Pancreas (tissue), 10 donors: ENCODE results near the gene FARP2. TPM values are rescaled to one million over a fixed set of nuclear protein-coding genes. Genes with fewer than 3 reads are reported as not detected.
"Not testable (repeated sequence)": the region's sequence is repeated elsewhere in the genome, so short reads cannot be mapped to it uniquely, and the experiment has no call there.

Experiments
- ATAC-seq, 4 donors: fragments of 200-7000 bp; cut with Tn5 transposase; one replicate each; pipeline versions ENCODE4 v1.8.0 to v1.9.1; 2020; ENCODE audit warnings: mild to moderate bottlenecking in 4 of 4, moderate library complexity in 4 of 4
- DNase-seq, 6 donors: peaks; one replicate each; pipeline ENCODE4 v3.0.0-alpha.2; 2020
- FAIRE-seq: peaks from 2 replicates; lab custom pipeline; 2012; peaks lifted over from hg19 to GRCh38; lab: Jason Lieb, UNC
- H3K27ac ChIP-seq, 4 donors: fragments of 200-600 bp; sonication (generic); 1 replicate in 3 of 4; 2 replicates in 1 of 4; pipeline versions ENCODE4 v1.5.0 to v1.8.0; 2020
- H3K27me3 ChIP-seq, 4 donors: fragments of 200-600 bp; one replicate each; pipeline ENCODE4 v1.8.0; 2021
- H3K36me3 ChIP-seq, 3 donors: fragments of 200-600 bp; sonication (generic) in 1 of 3; one replicate each; pipeline versions ENCODE4 v1.5.0 to v1.8.0; 2020 to 2021
- H3K4me1 ChIP-seq, 3 donors: fragments of 200-600 bp; one replicate each; pipeline ENCODE4 v1.8.0; 2021
- H3K4me3 ChIP-seq, 4 donors: fragments of 200-600 bp; sonication (generic) in 2 of 4; one replicate each; pipeline versions ENCODE4 v1.5.0 to v1.8.0; 2020 to 2021
- H3K9me3 ChIP-seq, 4 donors: fragments of 200-600 bp; one replicate each; pipeline ENCODE4 v1.8.0; 2021
- WGBS, 2 donors: extraction: QIAGEN DNeasy Blood & Tissue Kit; methylation state at CpG; one replicate each; pipeline ENCODE4 v1.1.7; 2013; 5-methylcytosine and 5-hydroxymethylcytosine counted together
- intact Hi-C, 3 donors: fragments of 100-400 bp; cut with DNase I; formaldehyde crosslinking; loops; one replicate each; pipeline versions ENCODE4 v1.11.1 to v1.14.2; 2022
- polyA plus RNA-seq, 2 donors: library from polyadenylated mRNA; stranded (reverse); fragments of 200-250 nt; gene quantifications; one replicate each; pipeline ENCODE4 v1.2.3, GENCODE V29; 2013
- total RNA-seq, 6 donors: library from RNA; stranded (reverse); fragmentation: NEBNext Ultra II Directional in 4 of 6; extraction: Animal tissue kit (Norgen Biotek cat#: 25700) in 4 of 6; gene quantifications; one replicate each; pipeline versions ENCODE4 v1.2.1 to v1.2.4, GENCODE V29; 2021 to 2023
- TF ChIP-seq, protein P1 (sequence below), 4 donors: fragments of 200-600 bp; sonication (generic) in 3 of 4; IDR thresholded peaks; one replicate each; pipeline versions ENCODE4 v1.5.0 to v1.8.0; 2021; ENCODE audit warnings: antibody characterized with exemption in 4 of 4
- donor health status: healthy with polysubstance abuse.
- donor health status: DM: no; HTN: no; CAD: no; lungs with moderate emphysema.
- donor health status: DM: no; HTN: no; CAD: no.
- donor health status: control.
- donor health status: control.
- donor health status: Bipolar disorder and iron deficiency.
- donor health status: DM: yes; HTN: yes; CAD: no.
- donor health status: DM: no; HTN: no; CAD: no.
- donor health status: DM: no; HTN: no; CAD: no.
- donor health status: DM: yes; HTN: yes; CAD: no.

The FARP2 gene
- total and polyA plus RNA-seq, 8 donors = 16.9 to 44.9 (median 25.8) TPM

DNA sequence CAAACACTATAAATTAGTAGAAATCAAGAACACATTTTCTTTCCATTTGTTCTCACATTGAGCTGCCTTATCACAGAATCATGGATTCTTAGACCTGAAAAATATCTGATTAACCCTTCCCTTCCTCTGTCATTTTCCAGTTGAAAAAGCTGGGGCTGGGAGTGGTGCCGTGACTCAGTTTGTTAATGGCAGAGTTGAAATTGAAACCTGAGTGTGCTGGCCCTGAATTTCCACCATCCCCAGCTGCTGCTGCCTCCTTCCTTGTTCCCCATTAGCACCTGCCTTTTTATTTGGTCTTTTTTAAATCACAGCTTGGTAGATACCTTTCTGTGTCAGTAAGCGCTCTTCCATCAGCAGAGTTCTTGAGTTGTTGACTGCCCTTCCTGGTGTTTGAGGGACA lies 10.6 kb downstream of the FARP2 start:
- ATAC-seq (no peak), FAIRE-seq (no peak), DNase-seq (no peak)
- Histone ChIP-seq H3K36me3 (no peaks in the 10 kb centered on the region), H3K4me1 (peaks cover 15 to 28% (median 26%) of the 10 kb centered on the region in 3 donors), H3K9me3 (no peaks in the 10 kb centered on the region), H3K27me3 (no peaks in the 10 kb centered on the region), H3K4me3 (no peak overlapping the region), H3K27ac (no peak overlapping the region)
- 83 to 85% methylated on average over 2 of the region's 2 CpGs for WGBS, 2 donors
- TF ChIP-seq, protein P1, sequence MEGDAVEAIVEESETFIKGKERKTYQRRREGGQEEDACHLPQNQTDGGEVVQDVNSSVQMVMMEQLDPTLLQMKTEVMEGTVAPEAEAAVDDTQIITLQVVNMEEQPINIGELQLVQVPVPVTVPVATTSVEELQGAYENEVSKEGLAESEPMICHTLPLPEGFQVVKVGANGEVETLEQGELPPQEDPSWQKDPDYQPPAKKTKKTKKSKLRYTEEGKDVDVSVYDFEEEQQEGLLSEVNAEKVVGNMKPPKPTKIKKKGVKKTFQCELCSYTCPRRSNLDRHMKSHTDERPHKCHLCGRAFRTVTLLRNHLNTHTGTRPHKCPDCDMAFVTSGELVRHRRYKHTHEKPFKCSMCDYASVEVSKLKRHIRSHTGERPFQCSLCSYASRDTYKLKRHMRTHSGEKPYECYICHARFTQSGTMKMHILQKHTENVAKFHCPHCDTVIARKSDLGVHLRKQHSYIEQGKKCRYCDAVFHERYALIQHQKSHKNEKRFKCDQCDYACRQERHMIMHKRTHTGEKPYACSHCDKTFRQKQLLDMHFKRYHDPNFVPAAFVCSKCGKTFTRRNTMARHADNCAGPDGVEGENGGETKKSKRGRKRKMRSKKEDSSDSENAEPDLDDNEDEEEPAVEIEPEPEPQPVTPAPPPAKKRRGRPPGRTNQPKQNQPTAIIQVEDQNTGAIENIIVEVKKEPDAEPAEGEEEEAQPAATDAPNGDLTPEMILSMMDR (IDR thresholded peaks at IDR 0.05) = no peak
- intact Hi-C loops = no loop called here

DNA sequence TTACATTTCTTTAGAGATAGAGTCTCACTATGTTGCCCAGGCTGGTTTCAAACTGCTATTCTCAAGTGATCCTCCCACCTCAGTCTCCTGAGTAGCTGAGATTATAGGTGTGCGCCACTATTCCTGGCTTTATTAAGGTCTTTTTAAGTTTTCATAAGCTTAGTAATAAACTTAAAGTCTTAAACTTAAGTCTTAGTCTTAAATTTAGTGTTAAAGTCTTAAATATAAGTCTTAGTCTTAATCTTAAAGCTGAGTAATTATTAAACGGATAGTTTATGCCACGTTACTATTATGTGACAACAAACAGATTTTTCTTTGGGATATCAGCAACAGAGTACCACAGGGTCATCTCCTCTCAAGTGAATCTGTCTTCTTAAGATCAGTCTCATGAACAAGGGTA lies 12.6 kb downstream of the FARP2 start:
- Histone ChIP-seq H3K36me3 (no peaks in the 10 kb centered on the region), H3K9me3 (no peaks in the 10 kb centered on the region), H3K27ac (no peak overlapping the region), H3K27me3 (no peaks in the 10 kb centered on the region), H3K4me1 (peaks cover 25 to 44% (median 41%) of the 10 kb centered on the region in 3 donors), H3K4me3 (no peak overlapping the region)
- DNase-seq (no peak), FAIRE-seq (no peak), ATAC-seq (no peak)
- intact Hi-C loops = no loop called here
- TF ChIP-seq, protein P1 (IDR thresholded peaks at IDR 0.05) = no peak
- WGBS, 2 donors = 77 to 80% methylated on average over 3 of the region's 3 CpGs

DNA sequence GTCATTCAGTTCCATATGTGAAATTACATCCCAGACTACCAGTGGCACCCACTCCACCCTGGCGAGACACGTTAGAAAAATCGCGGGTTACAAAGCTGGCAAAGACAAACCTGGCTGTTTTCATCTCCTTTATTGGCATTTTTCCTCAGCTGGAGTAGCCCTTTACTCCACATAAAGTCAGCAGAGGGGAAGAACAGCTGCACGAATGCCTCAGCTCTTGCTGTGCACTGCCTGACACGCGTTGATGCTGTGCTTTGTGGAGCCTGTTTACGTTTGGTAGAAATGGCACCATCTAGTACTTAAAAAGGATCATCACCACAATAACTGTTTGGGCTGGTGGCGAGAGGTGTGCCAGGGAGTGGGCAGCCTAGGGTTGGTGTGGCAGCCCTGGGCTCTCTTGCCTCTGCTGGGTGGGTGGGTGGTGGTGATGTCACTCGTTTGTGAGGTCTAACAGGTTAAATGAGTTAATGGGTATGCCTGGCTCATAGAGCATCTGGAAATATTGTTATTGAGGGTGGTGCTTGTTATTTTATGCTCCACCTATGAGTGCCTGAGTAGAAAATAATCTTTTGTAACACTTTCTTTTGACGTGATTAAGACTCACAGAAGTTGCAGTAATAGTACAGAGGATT lies 16.4 kb downstream of the FARP2 start:
- DNase-seq = no peak
- peak in 1 of 4 donors; percentile 7 for ATAC-seq
- TF ChIP-seq, protein P1 (IDR thresholded peaks at IDR 0.05) = no peak

DNA sequence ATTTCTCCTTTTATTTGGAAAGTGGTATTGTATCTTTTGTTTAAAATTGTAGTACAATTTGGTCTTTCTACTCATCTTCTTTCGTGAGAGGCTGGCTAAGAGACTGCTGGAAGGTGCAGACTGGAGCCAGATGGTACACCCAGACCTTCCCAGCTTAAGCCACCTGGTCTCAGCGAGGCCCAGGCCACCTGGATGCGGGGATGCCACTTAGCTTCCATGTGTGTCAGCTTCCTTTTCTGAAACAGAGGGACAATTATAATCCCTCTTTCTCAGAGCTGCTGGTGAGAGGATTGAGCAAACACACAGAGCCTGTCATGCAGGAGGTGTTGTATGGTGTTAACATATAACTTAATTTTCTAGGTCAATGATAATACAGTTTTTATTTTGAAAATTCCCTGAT lies 17.4 kb downstream of the FARP2 start:
- H3K9me3 ChIP-seq = no peaks in the 10 kb centered on the region
- DNase-seq (no peak), ATAC-seq (peak in 3 of 4 donors; percentile 12 to 52 (median 42)), FAIRE-seq (no peak)
- 60 to 69% methylated on average over 3 of the region's 3 CpGs for WGBS, 2 donors
- H3K27ac ChIP-seq = peak overlapping the region in 3 of 4 donors; percentile 67 to 88 (median 77)
- H3K27me3 ChIP-seq = no peaks in the 10 kb centered on the region
- intact Hi-C loops = no loop called here
- H3K36me3 ChIP-seq = no peaks in the 10 kb centered on the region
- peaks cover 17 to 42% (median 36%) of the 10 kb centered on the region in 3 donors for H3K4me1 ChIP-seq
- TF ChIP-seq, protein P1 (IDR thresholded peaks at IDR 0.05) = no peak
- H3K4me3 ChIP-seq = no peak overlapping the region

More for the DNA sequence above, 16.4 kb downstream of the FARP2 start:
- Histone ChIP-seq H3K36me3 (no peaks in the 10 kb centered on the region), H3K4me1 (peaks cover 17 to 42% (median 36%) of the 10 kb centered on the region in 3 donors), H3K9me3 (no peaks in the 10 kb centered on the region), H3K27me3 (no peaks in the 10 kb centered on the region), H3K27ac (peak overlapping the region in 2 of 4 donors; percentile 77 to 88), H3K4me3 (no peak overlapping the region)
- WGBS, 2 donors = 39 to 40% methylated on average over 11 of the region's 11 CpGs
- intact Hi-C loops = no loop called here
- FAIRE-seq = no peak

DNA sequence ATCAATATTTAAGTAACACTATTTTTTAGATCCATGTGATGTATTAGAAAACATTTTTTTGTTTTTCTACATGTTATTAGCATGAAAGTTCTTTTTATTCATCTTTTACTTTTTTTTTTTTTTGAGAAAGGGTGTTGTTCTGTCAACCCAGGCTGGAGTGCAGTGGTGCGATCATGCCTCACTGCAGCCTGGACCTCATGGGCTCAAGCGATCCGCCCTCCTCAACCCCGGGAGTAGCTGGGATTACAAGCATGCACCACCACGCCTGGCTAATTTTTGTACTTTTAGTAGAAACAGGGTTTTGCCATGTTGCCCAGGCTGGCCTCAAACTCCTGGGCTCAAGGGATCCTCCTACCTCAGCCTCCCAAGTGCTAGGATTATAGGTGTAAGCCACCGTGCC lies 17.8 kb downstream of the FARP2 start:
- H3K36me3 ChIP-seq, H3K4me3 ChIP-seq, DNase-seq, H3K27me3 ChIP-seq, FAIRE-seq, H3K9me3 ChIP-seq, ATAC-seq, intact Hi-C loops: not testable (repeated sequence)
- Histone ChIP-seq H3K4me1 (peaks cover 17 to 42% (median 41%) of the 10 kb centered on the region in 3 donors), H3K27ac (peak overlapping the region; percentile 43 to 88 (median 72))
- WGBS, 2 donors = 81 to 88% methylated on average over 6 of the region's 6 CpGs
